HG02943 (cell line): ENCODE results near the gene GOLGA6L24.
"Not testable (repeated sequence)": the region's sequence is repeated elsewhere in the genome, so short reads cannot be mapped to it uniquely, and the experiment has no call there.

ENCODE experiments used
- ATAC-seq: cut with Tn5 transposase; IDR thresholded peaks from one replicate; pipeline ENCODE4 v1.9.1; 2021; ENCODE audit warnings: mild to moderate bottlenecking, low read depth, moderate library complexity; ENCODE audit not compliant: unreplicated experiment

The GOLGA6L24 gene

GRCh38 chr15:28357984-28358383 lies at the start of gene GOLGA6L24:
Gene GOLGA6L24 (minus strand): TSS chr15:28358084. CDS start chr15:28358023, 61 bp downstream.
- not testable (repeated sequence) for ATAC-seq

GRCh38 chr15:28402774-28403435 lies 45.0 kb upstream of the GOLGA6L24 start:
- ATAC-seq: not testable (repeated sequence)

GRCh38 chr15:28396022-28396421 lies 38.1 kb upstream of the GOLGA6L24 start:
- ATAC-seq: not testable (repeated sequence)

- not testable (repeated sequence) for ATAC-seq
Observed at GRCh38 chr15:28380053-28380452, 22.2 kb upstream of the GOLGA6L24 start.

GRCh38 chr15:28378364-28378763 lies 20.5 kb upstream of the GOLGA6L24 start, which contains the start of gene GOLGA8F:
Gene GOLGA8F (plus strand): TSS chr15:28378664. CDS start chr15:28378762, 98 bp downstream.
- ATAC-seq: not testable (repeated sequence)

- ATAC-seq: not testable (repeated sequence)
Observed at GRCh38 chr15:28365502-28365901, 7.6 kb upstream of the GOLGA6L24 start.

GRCh38 chr15:28322129-28322588 lies 35.7 kb downstream of the GOLGA6L24 start, which contains the start of gene HERC2:
Gene HERC2 (minus strand): TSS chr15:28322179. CDS start chr15:28321433, 746 bp downstream.
- not testable (repeated sequence) for ATAC-seq

GRCh38 chr15:28321358-28322078 lies 36.4 kb downstream of the GOLGA6L24 start:
- ATAC-seq: not testable (repeated sequence)

- not testable (repeated sequence) for ATAC-seq
Observed at GRCh38 chr15:28319725-28320124, 38.2 kb downstream of the GOLGA6L24 start.

GRCh38 chr15:28318828-28319227 lies 39.1 kb downstream of the GOLGA6L24 start:
- ATAC-seq: not testable (repeated sequence)

GRCh38 chr15:28318122-28318521 lies 39.8 kb downstream of the GOLGA6L24 start:
- ATAC-seq: not testable (repeated sequence)

GRCh38 chr15:28316958-28317357 lies 40.9 kb downstream of the GOLGA6L24 start:
- not testable (repeated sequence) for ATAC-seq

- not testable (repeated sequence) for ATAC-seq
Observed at GRCh38 chr15:28310454-28310853, 47.4 kb downstream of the GOLGA6L24 start.

GRCh38 chr15:28308718-28309117 lies 49.2 kb downstream of the GOLGA6L24 start:
- not testable (repeated sequence) for ATAC-seq
